Esophagus muscularis mucosa (tissue), 3 donors: ENCODE data around the gene DVL3.

Experiments
- CTCF ChIP-seq, 3 experiments: fragments of 200-600 bp in 2 of 3; fragments of 450-650 bp in 1 of 3; sonication (generic) in 2 of 3; IDR thresholded peaks; one replicate each; pipeline ENCODE4 v1.5.1; 2017 to 2019; ENCODE audit warnings: antibody characterized with exemption in 3 of 3, mild to moderate bottlenecking in 2 of 3, moderate library complexity in 1 of 3
- EP300 ChIP-seq: sonication (generic); formaldehyde crosslinking; IDR thresholded peaks from one replicate; pipeline ENCODE4 v1.6.1; 2017; ENCODE audit warnings: antibody characterized with exemption

- TF ChIP-seq CTCF (IDR thresholded peaks at IDR 0.05) (no peak), EP300 (no peak)
Measured at GRCh38 chr3:184185461-184186183, 30.4 kb downstream of the DVL3 start.
